NB4 (cell line): Measurements from ENCODE around the gene MMS22L.

Experiments
- DNase-seq: peaks from one replicate; pipeline ENCODE4 v3.0.0; 2010; ENCODE audit warnings: low read depth
- H3K4me3 ChIP-seq: one replicate; pipeline ENCODE4 v1.5.1; 2011; ENCODE audit warnings: mild to moderate bottlenecking, low read depth, low read length, moderate library complexity
- CTCF ChIP-seq: IDR thresholded peaks from one replicate; pipeline ENCODE4 v1.5.1; 2012; ENCODE audit warnings: low read depth, low read length
- MAX ChIP-seq: IDR thresholded peaks from 2 replicates; pipeline ENCODE4 v1.6.1; 2011; ENCODE audit warnings: low read depth, low read length
- MYC ChIP-seq: IDR thresholded peaks from 2 replicates; pipeline ENCODE4 v1.6.1; 2011; ENCODE audit warnings: low read depth, low read length
- POLR2A ChIP-seq: IDR thresholded peaks from 2 replicates; pipeline ENCODE4 v1.6.1; 2011; ENCODE audit warnings: mild to moderate bottlenecking; ENCODE audit not compliant: insufficient read length; ENCODE audit errors: extremely low read depth

MMS22L gene

GRCh38 chr6:97147421-97147820, 135.6 kb downstream of the MMS22L start:
- TF ChIP-seq POLR2A (no peak), MAX (no peak), MYC (no peak), CTCF (no peak)
- DNase-seq, result no peak
- H3K4me3 ChIP-seq, result no peak overlapping the region

- no peak overlapping the region for H3K4me3 ChIP-seq
- no peak for TF ChIP-seq MAX
- TF ChIP-seq POLR2A, result no peak
- TF ChIP-seq CTCF, result no peak
- TF ChIP-seq MYC, result no peak
- DNase-seq, result no peak
These were observed 137.3 kb downstream of the MMS22L start for GRCh38 chr6:97145691-97146090.

- TF ChIP-seq MAX, result no peak
- no peak for TF ChIP-seq MYC
- TF ChIP-seq CTCF, result no peak
- no peak for TF ChIP-seq POLR2A
- no peak overlapping the region for H3K4me3 ChIP-seq
- no peak for DNase-seq
These were observed 141.3 kb downstream of the MMS22L start for GRCh38 chr6:97141756-97142155.

GRCh38 chr6:97138581-97138980, 144.4 kb downstream of the MMS22L start:
- TF ChIP-seq MYC (no peak), POLR2A (no peak), CTCF (no peak), MAX (no peak)
- DNase-seq, result no peak

GRCh38 chr6:97136626-97137358, 146.2 kb downstream of the MMS22L start:
- TF ChIP-seq MYC (no peak), MAX (no peak), CTCF (no peak), POLR2A (no peak)
- H3K4me3 ChIP-seq, result no peak overlapping the region
- DNase-seq, result no peak

More at GRCh38 chr6:97138581-97138980, 144.4 kb downstream of the MMS22L start:
- H3K4me3 ChIP-seq, result no peak overlapping the region
